ENCODE results near the gene HYAL2.

HYAL2 gene

DNA sequence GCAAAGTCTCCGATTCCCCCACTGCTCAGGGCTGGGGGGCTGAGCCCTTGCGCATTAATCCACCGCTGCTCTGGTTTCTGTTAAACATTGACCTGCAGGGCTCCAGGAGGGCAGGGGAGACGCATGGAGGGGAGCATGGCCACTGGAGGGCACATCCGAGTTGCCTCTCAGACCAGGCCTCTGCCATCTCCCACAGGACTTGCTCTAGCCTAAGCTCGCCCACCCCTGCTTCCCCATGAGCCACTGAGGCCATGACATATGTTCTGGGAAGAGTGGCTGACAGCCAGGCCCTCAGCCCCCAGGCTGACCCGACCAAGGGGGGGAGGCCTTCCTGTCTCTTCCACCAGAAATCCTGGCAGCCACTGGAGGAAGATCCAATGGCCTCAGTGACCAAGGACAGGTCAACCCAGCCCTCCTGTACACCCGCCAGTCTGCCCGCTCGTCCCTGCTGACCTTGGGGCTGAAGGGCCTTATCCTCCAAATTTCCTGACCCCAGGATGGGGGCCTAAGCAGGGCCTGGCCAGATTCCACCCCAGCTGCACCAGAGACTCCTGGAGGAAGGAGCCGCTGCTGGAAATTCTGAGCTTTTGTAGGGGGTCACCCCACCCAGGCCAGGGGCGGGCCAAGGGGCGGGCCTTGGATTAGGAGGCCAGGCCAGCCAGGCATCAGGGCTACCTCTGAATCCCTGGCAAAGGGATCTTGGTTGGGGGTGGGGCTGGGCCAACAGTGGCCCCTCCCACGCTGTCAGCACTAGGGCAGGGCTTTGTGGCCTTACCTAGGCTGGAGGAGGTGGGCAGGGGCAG, 19.3 kb downstream of the HYAL2 start, which contains the start of gene HYAL1:
HYAL1 (minus strand) TSS at position 562 of the 803 bp plus-strand sequence. CDS start 618 bp downstream, outside the sequence.
- DNase-seq = no peak

DNA sequence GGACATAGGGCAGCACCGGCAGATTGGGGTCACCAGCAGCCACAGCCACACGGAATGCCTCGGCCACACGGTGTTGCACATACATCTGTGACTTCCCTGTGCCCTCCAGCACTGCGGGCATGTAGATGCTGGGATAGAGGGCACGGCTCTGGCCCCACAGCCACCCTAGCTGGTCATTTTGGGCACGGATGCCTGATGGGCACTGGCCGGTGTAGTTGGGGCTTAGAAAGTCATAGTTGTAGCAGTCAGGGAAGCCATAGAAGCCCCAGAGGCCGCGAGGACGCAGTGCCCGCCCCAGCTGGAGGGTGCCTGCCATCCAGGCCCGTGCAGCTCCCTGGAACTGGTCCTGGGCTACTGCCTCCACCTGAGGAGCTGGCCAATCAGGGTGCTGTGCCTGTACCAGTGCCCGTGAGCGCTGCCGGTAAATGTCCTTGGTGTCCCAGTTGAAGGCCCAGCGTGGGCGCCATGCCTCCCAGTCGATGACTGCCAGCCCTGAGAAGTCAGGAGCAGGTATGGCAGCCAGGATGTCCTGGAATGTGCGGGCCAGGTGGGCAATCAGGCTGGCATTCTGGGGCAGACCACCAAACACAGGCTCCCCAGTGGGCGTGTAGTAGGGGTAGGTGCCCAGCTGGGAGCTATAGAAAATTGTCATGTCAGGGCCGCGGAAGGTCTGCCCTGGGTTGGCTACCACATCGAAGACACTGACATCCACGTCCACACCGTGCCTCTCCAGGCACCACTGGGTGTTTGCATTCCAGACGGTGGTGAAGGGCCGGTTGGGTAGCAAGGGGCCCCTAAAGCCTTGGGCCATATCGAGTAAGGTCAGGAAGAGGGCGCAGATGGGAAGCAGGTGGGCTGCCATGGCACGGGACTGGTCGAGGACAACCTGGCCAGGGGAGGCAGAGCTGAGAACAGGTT, 20.2 kb downstream of the HYAL2 start:
- no peak for DNase-seq

DNA sequence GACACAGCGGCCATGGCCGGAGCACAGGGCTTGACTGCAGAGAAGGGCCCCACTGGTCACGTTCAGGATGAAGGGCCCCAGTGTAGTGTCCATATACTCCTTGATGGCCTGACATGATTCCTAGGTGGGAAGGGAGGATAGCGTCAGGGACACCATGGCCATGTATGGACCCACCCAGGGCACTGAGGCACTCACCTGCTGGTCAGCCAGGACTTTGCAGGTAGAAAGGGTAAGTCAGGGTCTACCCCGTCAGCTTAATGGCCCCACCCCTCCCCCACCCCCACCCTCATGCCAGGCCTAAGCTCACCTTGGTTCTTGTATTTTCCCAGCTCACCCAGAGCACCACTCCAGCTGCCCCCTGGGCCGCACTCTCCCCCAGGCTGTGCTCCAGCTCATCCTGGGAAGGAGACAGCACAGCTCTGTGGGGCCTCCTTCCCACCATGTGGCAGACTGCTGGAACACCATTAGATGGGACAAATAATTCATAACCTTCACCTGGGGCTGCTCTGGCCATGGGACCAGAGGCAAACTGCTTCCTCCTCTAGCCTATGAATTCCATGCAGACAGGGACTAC, 21.8 kb downstream of the HYAL2 start:
- DNase-seq = no peak

GRCh38 chr3:50299929-50300680, 22.4 kb downstream of the HYAL2 start:
- DNase-seq = no peak

- DNase-seq = no peak
Measured at GRCh38 chr3:50299638-50299928, 23.0 kb downstream of the HYAL2 start.

- DNase-seq = peak; percentile 100
Measured at GRCh38 chr3:50298836-50299637, 23.5 kb downstream of the HYAL2 start, which contains the start of the genes HYAL3 and NAA80. TSS of gene HYAL3 (minus strand) at chr3:50299405. CDS start at chr3:50295602, 3,803 bp downstream. TSS of gene NAA80 (minus strand) at chr3:50299405. CDS start at chr3:50297463, 1,942 bp downstream.

DNA sequence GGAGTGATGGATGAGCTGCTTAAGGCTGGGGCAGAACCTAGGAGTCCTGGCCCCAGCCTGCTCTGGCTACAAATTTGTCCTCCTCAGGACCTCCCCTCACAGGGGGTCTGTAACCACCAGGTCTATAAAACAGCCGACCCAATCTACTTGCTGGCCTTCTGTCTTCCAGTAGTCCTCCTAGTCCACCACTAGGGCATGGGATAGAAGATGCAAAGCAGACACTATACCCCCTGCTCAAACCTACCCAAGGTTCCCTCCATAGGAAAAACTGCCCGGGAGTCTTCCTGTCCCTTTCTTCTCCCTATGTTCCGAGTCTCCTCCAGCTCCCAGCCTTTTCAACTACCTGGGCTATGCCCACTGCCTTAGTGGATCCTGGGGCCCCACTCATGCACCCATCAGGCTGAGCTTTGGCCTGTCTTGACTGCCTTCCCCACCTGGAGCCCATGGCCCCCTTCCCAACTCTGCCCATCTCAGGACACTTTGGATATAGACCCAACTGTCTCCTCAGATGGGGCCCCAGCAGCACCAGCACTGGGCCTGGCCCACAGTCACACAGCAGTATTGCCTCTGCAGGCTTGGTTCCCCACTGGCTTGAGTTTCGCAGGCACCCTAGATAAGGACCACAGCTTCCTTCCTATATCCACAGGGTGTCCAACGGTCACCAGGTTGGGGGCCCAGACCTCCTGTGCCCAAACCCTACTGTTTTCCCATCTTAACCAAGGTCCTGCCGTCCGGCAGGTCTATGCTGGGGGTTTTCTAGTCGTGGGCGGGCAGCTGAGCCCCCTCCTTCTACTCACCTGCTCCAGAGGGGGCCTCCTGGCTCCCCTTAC, 24.4 kb downstream of the HYAL2 start:
- no peak for DNase-seq

DNA sequence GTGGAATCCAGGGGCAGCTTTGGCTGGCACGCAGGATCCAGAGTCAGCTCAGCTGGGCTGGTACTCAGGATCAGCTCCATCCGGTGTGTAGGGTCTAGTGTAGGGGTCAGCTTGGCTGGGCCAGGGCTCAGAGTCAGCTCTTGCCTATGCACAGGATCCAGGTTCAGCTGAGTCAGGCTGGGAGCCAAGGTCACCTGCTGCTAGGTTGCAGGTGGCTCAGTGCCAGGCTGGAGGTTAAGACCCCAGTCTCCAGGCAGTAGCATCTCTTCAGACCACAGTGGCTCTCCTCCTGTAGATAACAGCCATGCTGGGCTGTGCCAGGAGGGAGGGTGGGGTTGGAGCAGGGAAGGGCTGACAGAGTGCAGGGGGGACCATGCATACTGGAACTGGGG, 25.2 kb downstream of the HYAL2 start:
- no peak for DNase-seq

DNA sequence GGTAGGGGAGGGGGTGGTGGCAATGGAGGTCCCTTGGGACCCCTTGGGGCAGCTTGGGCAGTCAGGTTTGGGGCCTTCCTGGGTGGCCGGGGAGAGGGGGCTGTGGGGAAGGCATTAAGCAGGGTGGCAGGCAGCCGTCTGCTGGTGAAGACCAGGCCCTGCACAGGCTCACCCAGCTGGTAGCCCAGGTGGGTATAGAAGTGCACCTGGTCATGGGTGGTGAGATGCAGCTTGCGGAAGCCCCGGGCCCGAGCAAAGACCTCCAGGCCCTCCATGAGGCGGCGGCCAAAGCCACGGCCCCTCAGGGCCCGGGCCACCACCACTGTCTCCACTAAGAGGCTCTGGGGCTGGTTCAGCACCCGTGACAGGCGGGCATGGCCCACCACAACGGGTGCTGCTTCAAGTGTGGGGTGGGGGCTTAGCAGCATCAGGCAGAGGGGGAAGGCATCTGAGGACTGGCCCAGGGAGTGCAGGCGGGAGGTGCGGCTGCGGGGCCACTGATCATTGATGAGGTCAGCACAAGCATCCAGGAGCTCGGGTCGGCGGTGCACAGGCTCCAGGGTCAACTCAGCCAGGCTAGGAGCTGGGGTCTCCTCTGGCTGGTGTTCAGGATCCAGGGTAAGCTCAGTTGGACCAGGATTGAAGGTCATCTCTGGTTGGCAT, 25.7 kb downstream of the HYAL2 start:
- DNase-seq = no peak

DNA sequence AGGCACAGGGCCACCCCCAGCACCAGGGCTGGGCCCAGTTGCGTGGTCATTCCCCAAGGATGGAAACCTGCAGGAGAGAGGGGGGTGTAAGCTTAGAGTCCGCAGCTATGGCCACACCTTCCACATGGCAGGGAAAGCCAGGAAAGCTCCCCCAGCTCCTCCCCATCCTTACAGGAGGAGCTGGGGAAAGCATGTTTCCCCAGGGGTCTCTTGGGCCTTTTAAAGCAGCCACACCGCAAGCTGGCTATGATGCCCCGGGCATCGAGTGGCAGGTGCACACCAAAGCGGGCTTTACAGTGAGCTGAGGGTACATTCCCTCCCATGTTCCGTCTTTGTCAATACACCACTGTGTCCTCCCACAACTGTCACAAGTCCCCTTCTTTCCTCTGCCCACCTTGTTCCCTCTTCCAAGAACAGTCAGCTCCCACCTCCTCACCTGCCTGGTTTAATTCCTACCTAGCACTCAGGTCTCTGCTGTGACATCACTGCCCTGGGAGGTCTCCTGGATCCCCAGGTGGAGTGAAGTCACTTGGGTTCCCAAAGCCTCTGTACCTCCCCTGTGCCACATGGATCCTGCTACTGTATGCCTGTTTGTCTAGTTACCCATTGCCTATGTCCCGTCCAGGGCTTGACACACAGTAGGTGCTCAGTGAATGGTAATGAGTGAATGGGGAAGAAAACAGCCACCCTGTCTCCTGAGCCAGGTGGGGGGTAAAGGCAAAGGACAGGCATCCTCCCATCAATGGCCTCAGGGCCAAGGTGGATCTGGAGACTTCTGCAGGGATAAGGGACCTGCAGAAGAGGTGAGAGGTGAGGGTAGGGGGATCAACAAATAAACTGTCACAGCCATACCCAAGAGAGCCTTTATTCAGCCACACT, 26.8 kb downstream of the HYAL2 start:
- no peak for DNase-seq

DNA sequence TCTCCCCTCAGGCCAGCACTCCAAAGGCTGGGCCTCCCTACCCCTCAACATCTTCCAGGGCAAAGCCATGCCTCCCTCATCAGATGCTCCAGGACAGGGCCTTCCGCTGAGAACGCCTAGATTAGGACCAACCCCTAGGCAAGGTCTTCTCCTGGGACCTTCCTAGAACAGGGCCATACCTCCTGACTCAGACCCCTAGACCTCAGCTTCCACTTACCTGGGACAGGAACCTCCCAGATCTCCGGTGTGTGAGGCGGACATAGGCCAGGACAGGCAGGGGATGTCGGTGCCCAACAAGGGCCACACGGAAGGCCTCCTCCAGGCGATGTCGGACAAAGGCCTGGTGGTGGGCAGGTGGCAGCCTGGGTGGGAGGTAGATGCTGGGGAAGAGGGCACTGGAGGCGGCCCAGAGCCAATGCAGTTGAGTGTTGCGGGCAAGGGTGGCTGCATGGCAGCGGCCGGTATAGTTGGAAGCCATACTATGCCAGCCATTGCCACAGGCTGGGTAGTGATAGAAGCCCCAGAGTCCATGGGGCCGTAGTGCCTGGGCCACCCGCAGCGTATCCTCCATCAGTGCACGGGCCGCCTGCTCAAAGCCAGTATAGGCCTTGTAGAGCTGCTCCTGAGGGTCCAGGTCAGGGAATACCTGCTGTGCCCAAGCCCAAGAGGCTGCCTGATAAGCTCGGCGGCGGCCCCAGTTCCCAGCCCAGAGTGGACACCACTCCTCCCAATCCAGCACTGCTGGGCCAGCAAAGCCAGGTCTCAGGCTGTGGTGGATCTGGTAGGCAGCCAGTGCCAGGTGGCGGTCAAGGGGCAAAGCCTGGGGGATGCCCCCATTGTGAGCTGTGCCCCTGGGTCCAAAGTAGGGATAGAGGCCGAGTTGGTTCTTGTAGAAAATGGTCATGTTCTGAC, 27.8 kb downstream of the HYAL2 start:
- no peak for DNase-seq

DNA sequence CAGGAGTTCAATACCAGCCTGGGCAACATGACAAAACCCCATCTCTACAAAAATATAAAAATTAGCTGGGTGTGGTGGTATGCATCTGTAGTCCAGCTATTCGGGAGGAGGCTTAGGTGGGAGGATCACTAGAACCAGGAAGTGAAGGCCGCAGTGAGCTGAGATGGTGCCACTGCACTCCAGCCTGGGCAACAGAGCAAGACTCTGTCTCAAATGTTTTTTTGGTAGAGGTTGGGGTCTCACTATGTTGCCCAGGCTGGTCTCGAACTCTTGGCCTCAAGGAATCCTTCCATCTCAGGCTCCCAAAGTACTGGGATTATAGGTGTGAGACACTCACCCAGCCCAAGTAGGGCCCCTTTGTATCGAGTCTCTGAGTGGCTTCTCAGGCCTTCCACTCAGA, 28.5 kb downstream of the HYAL2 start:
- DNase-seq = no peak

DNA sequence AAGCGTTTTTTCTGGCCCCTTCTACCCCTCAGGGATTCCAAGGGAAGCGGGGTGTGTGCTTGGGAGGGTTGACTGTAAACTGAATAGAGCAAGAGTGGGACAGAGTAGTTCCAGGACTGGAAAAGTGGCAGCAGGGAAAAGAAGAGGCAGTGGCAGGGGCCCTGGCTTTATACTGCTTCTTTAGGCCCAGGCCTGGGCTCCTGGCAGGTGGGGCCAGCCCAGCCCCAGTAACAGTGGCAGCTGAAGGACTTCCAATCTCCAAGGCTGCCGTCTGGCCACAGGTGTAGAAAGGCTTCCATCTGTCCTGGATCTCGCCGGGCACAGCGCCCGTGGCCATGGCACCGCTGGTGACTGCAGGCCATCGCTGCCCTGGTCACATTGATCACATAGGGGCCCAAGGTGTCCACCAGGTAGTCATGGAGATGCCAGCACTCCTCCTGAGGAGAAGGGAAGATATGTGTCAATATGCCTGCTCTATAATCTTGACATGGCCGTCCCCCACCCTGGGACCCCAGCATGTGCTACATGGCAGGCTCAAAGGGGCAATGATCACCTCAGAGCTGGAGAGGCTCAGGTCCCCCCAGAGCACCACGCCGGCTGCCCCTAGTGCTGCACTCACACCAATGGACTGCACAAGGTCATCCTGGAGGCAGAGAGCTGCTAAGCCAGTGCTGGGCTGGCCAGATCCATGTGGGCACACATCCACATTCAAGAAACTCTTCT, 29.3 kb downstream of the HYAL2 start:
- DNase-seq = no peak

GRCh38 chr3:50292159-50293078, 30.1 kb downstream of the HYAL2 start, which contains the start of gene IFRD2:
TSS of gene IFRD2 (minus strand) at chr3:50292429. CDS start at chr3:50292274, 155 bp downstream.
- peak; percentile 97 for DNase-seq

DNA sequence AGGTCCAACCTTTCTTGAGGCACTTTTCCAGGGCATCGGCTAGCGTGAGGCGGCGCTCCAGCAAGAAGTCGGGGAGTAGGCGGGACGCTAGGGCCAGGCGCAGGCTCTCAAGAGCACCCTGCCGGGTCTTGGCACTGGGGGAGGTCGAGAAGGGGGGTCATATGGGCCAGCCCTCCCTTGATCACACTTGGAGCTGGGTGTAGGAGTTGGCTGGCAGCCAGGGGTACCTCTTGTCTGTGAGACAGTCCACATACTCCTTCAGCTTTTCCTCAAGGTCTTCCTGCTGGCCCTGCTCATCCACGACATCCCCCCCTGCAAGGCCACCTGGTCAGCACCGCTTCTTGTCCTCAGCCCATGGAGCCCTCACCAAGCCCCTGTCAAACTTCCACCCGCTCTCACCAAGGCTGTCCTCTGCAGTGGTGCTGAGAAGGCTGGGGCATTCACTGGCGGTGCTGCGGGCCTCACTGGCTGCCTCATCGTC, 32.3 kb downstream of the HYAL2 start:
- no peak for DNase-seq

- no peak for DNase-seq
Measured at GRCh38 chr3:50289130-50289529, 33.4 kb downstream of the HYAL2 start.

All from stimulated activated CD4-positive, alpha-beta T cell treated with anti-CD3 and anti-CD28 coated beads, Interleukin-15, amount 100 ng/mL, for 24 hours (primary cell).